Parathyroid adenoma (tissue), 2 donors: ENCODE data around the gene ARID3C.

Experiments
- H2AFZ ChIP-seq: fragments of 300-600 bp; sonication (generic); one replicate; pipeline ENCODE4 v1.7.0; 2017; ENCODE audit warnings: antibody characterized with exemption, mild to moderate bottlenecking
- H3K27ac ChIP-seq: fragments of 300-600 bp; sonication (generic); one replicate; pipeline ENCODE4 v1.7.0; 2017
- H3K27me3 ChIP-seq: fragments of 300-600 bp; sonication (generic); one replicate; pipeline ENCODE4 v1.7.0; 2017; ENCODE audit warnings: low read length; ENCODE audit not compliant: control insufficient read depth, insufficient read depth
- H3K36me3 ChIP-seq: fragments of 300-600 bp; sonication (generic); one replicate; pipeline ENCODE4 v1.7.0; 2017; ENCODE audit warnings: low read length; ENCODE audit not compliant: control insufficient read depth, insufficient read depth
- H3K4me1 ChIP-seq: fragments of 300-600 bp; sonication (generic); one replicate; pipeline ENCODE4 v1.7.0; 2017; ENCODE audit warnings: control low read depth
- H3K4me2 ChIP-seq: fragments of 300-600 bp; sonication (generic); one replicate; pipeline ENCODE4 v1.7.0; 2017; ENCODE audit warnings: low read length
- H3K4me3 ChIP-seq: fragments of 300-600 bp; sonication (generic); one replicate; pipeline ENCODE4 v1.7.0; 2017; ENCODE audit warnings: low read depth, low read length
- H3K79me2 ChIP-seq: fragments of 300-600 bp; sonication (generic); one replicate; pipeline ENCODE4 v1.7.0; 2017; ENCODE audit warnings: control low read depth
- H3K9ac ChIP-seq: fragments of 300-600 bp; sonication (generic); one replicate; pipeline ENCODE4 v1.7.0; 2017; ENCODE audit warnings: mild to moderate bottlenecking
- H3K9me3 ChIP-seq: fragments of 300-600 bp; sonication (generic); one replicate; pipeline ENCODE4 v1.7.0; 2017; ENCODE audit warnings: low read length; ENCODE audit not compliant: control insufficient read depth
- CTCF ChIP-seq: fragments of 300-600 bp; sonication (generic); IDR thresholded peaks from one replicate; pipeline ENCODE4 v1.7.0; 2017; ENCODE audit warnings: antibody characterized with exemption, mild to moderate bottlenecking
- donor health status: primary hyperparathyroidism.

Gene ARID3C

GRCh38 chr9:34601937-34602573, 26.8 kb downstream of the ARID3C start:
- Histone ChIP-seq H3K27me3 (no peaks in the 10 kb centered on the region), H3K4me2 (no peak overlapping the region), H3K9ac (no peak overlapping the region), H3K4me1 (peaks cover 2% of the 10 kb centered on the region), H2AFZ (no peak overlapping the region), H3K27ac (no peak overlapping the region), H3K79me2 (no peaks in the 10 kb centered on the region), H3K4me3 (no peak overlapping the region), H3K9me3 (no peaks in the 10 kb centered on the region), H3K36me3 (no peaks in the 10 kb centered on the region)
- no peak for TF ChIP-seq CTCF

GRCh38 chr9:34600908-34601307, 28.0 kb downstream of the ARID3C start:
- H3K4me2 ChIP-seq, result no peak overlapping the region
- H2AFZ ChIP-seq, result no peak overlapping the region
- H3K4me3 ChIP-seq, result no peak overlapping the region
- H3K36me3 ChIP-seq, result no peaks in the 10 kb centered on the region
- H3K27ac ChIP-seq, result no peak overlapping the region
- H3K27me3 ChIP-seq, result no peaks in the 10 kb centered on the region
- H3K9ac ChIP-seq, result no peak overlapping the region
- no peak for TF ChIP-seq CTCF
- H3K79me2 ChIP-seq, result no peaks in the 10 kb centered on the region
- peaks cover 2% of the 10 kb centered on the region for H3K4me1 ChIP-seq
- H3K9me3 ChIP-seq, result no peaks in the 10 kb centered on the region

- no peak overlapping the region for H2AFZ ChIP-seq
- no peaks in the 10 kb centered on the region for H3K9me3 ChIP-seq
- no peaks in the 10 kb centered on the region for H3K27me3 ChIP-seq
- H3K36me3 ChIP-seq, result no peaks in the 10 kb centered on the region
- no peaks in the 10 kb centered on the region for H3K79me2 ChIP-seq
- no peak overlapping the region for H3K9ac ChIP-seq
- no peak for TF ChIP-seq CTCF
- peaks cover 2% of the 10 kb centered on the region for H3K4me1 ChIP-seq
- no peak overlapping the region for H3K27ac ChIP-seq
- no peak overlapping the region for H3K4me2 ChIP-seq
- no peak overlapping the region for H3K4me3 ChIP-seq
Measured at GRCh38 chr9:34599546-34599945, 29.3 kb downstream of the ARID3C start.

GRCh38 chr9:34594177-34594576, 34.7 kb downstream of the ARID3C start:
- Histone ChIP-seq H3K4me2 (no peak overlapping the region), H2AFZ (no peak overlapping the region), H3K27ac (no peak overlapping the region), H3K79me2 (no peaks in the 10 kb centered on the region), H3K27me3 (peaks cover 2% of the 10 kb centered on the region), H3K4me1 (no peaks in the 10 kb centered on the region), H3K9ac (no peak overlapping the region), H3K4me3 (no peak overlapping the region), H3K9me3 (no peaks in the 10 kb centered on the region), H3K36me3 (no peaks in the 10 kb centered on the region)
- no peak for TF ChIP-seq CTCF

GRCh38 chr9:34592895-34593601, 35.8 kb downstream of the ARID3C start:
- no peak overlapping the region for H3K27ac ChIP-seq
- no peak for TF ChIP-seq CTCF
- H3K9ac ChIP-seq, result no peak overlapping the region
- no peak overlapping the region for H2AFZ ChIP-seq
- H3K4me1 ChIP-seq, result no peaks in the 10 kb centered on the region
- peaks cover 5% of the 10 kb centered on the region for H3K27me3 ChIP-seq
- H3K4me2 ChIP-seq, result no peak overlapping the region
- no peak overlapping the region for H3K4me3 ChIP-seq
- no peaks in the 10 kb centered on the region for H3K9me3 ChIP-seq
- no peaks in the 10 kb centered on the region for H3K36me3 ChIP-seq
- no peaks in the 10 kb centered on the region for H3K79me2 ChIP-seq
